HUES6 (cell line): ENCODE data around the gene IGDCC3.
A peak's percentile ranks its signal among the peaks of the same experiment; 100 is the strongest.

Experiments used
- H3K27ac ChIP-seq: 2 replicates; pipeline ENCODE4 v1.7.0; 2013; ENCODE audit warnings: low read depth, mild to moderate bottlenecking, low read length, inconsistent platforms
- H3K27me3 ChIP-seq: 2 replicates; pipeline ENCODE4 v1.6.1; 2013; ENCODE audit warnings: low read length; ENCODE audit not compliant: control insufficient read depth, insufficient read depth
- H3K36me3 ChIP-seq: 2 replicates; pipeline ENCODE4 v1.6.1; 2013; ENCODE audit warnings: low read length; ENCODE audit not compliant: control insufficient read depth, insufficient read depth
- H3K4me1 ChIP-seq: 2 replicates; pipeline ENCODE4 v1.6.1; 2013; ENCODE audit warnings: low read length; ENCODE audit not compliant: control insufficient read depth, insufficient read depth
- H3K4me3 ChIP-seq: 2 replicates; pipeline ENCODE4 v1.5.1; 2013; ENCODE audit warnings: low read depth, low read length
- H3K9ac ChIP-seq: one replicate; pipeline ENCODE4 v1.6.1; 2013; ENCODE audit warnings: mild to moderate bottlenecking, low read length
- H3K9me3 ChIP-seq: 2 replicates; pipeline ENCODE4 v1.6.1; 2013; ENCODE audit warnings: low read depth, low read length; ENCODE audit not compliant: control insufficient read depth, insufficient read depth

Gene IGDCC3

GRCh38 chr15:65386376-65386775 lies 8.6 kb upstream of the IGDCC3 start:
- peaks cover 14% of the 10 kb centered on the region; the same call in 1 of the 2 replicates for H3K36me3 ChIP-seq

GRCh38 chr15:65385870-65386258 lies 8.1 kb upstream of the IGDCC3 start:
- H3K27ac ChIP-seq, result no peak overlapping the region
- no peak overlapping the region for H3K9ac ChIP-seq
- H3K4me1 ChIP-seq, result peaks cover 27% of the 10 kb centered on the region
- no peak overlapping the region for H3K4me3 ChIP-seq
- H3K9me3 ChIP-seq, result no peaks in the 10 kb centered on the region
- peaks cover 12% of the 10 kb centered on the region; the same call in 1 of the 2 replicates for H3K36me3 ChIP-seq
- no peaks in the 10 kb centered on the region; the same call in 1 of the 2 replicates for H3K27me3 ChIP-seq

More at GRCh38 chr15:65386376-65386775, 8.6 kb upstream of the IGDCC3 start:
- Histone ChIP-seq H3K4me3 (no peak overlapping the region), H3K9me3 (no peaks in the 10 kb centered on the region), H3K27ac (no peak overlapping the region), H3K27me3 (no peaks in the 10 kb centered on the region; the same call in 1 of the 2 replicates), H3K9ac (no peak overlapping the region), H3K4me1 (peaks cover 27% of the 10 kb centered on the region)

- H3K27ac ChIP-seq, result no peak overlapping the region
- H3K9ac ChIP-seq, result no peak overlapping the region
- H3K4me3 ChIP-seq, result peak overlapping the region; percentile 45
- H3K9me3 ChIP-seq, result no peaks in the 10 kb centered on the region
- peaks cover 30% of the 10 kb centered on the region for H3K4me1 ChIP-seq
- peaks cover 12% of the 10 kb centered on the region; the same call in 1 of the 2 replicates for H3K36me3 ChIP-seq
- no peaks in the 10 kb centered on the region; the same call in 1 of the 2 replicates for H3K27me3 ChIP-seq
Measured at GRCh38 chr15:65384895-65385869, 7.4 kb upstream of the IGDCC3 start.

- no peak overlapping the region for H3K27ac ChIP-seq
- H3K36me3 ChIP-seq, result peaks cover 12% of the 10 kb centered on the region; the same call in 1 of the 2 replicates
- no peak overlapping the region for H3K9ac ChIP-seq
- peaks cover 4% of the 10 kb centered on the region; the same call in 1 of the 2 replicates for H3K27me3 ChIP-seq
- peaks cover 28% of the 10 kb centered on the region for H3K4me1 ChIP-seq
- no peak overlapping the region for H3K4me3 ChIP-seq
- H3K9me3 ChIP-seq, result no peaks in the 10 kb centered on the region
Measured at GRCh38 chr15:65384505-65384894, 6.7 kb upstream of the IGDCC3 start.

- peaks cover 12% of the 10 kb centered on the region; the same call in 1 of the 2 replicates for H3K36me3 ChIP-seq
- H3K4me1 ChIP-seq, result peaks cover 24% of the 10 kb centered on the region
- no peak overlapping the region for H3K9ac ChIP-seq
- H3K27me3 ChIP-seq, result peaks cover 5% of the 10 kb centered on the region; the same call in 1 of the 2 replicates
- H3K27ac ChIP-seq, result no peak overlapping the region
- H3K9me3 ChIP-seq, result no peaks in the 10 kb centered on the region
- H3K4me3 ChIP-seq, result no peak overlapping the region
Measured at GRCh38 chr15:65383991-65384390, 6.2 kb upstream of the IGDCC3 start.

GRCh38 chr15:65383456-65383855 lies 5.7 kb upstream of the IGDCC3 start:
- H3K27ac ChIP-seq, result no peak overlapping the region
- peaks cover 8% of the 10 kb centered on the region; the same call in 1 of the 2 replicates for H3K36me3 ChIP-seq
- H3K9ac ChIP-seq, result no peak overlapping the region
- H3K4me1 ChIP-seq, result peaks cover 29% of the 10 kb centered on the region
- H3K27me3 ChIP-seq, result peaks cover 5% of the 10 kb centered on the region; the same call in 1 of the 2 replicates
- no peaks in the 10 kb centered on the region for H3K9me3 ChIP-seq
- H3K4me3 ChIP-seq, result no peak overlapping the region

GRCh38 chr15:65382921-65383320 lies 5.1 kb upstream of the IGDCC3 start:
- H3K9ac ChIP-seq, result no peak overlapping the region
- H3K4me3 ChIP-seq, result no peak overlapping the region
- peaks cover 7% of the 10 kb centered on the region; the same call in 1 of the 2 replicates for H3K36me3 ChIP-seq
- peaks cover 32% of the 10 kb centered on the region for H3K4me1 ChIP-seq
- H3K9me3 ChIP-seq, result no peaks in the 10 kb centered on the region
- peaks cover 5% of the 10 kb centered on the region; the same call in 1 of the 2 replicates for H3K27me3 ChIP-seq
- no peak overlapping the region for H3K27ac ChIP-seq

GRCh38 chr15:65382146-65382491 lies 4.3 kb upstream of the IGDCC3 start:
- no peak overlapping the region for H3K4me3 ChIP-seq
- no peaks in the 10 kb centered on the region for H3K9me3 ChIP-seq
- H3K27me3 ChIP-seq, result peaks cover 5% of the 10 kb centered on the region; the same call in 1 of the 2 replicates
- no peak overlapping the region for H3K9ac ChIP-seq
- peaks cover 7% of the 10 kb centered on the region; the same call in 1 of the 2 replicates for H3K36me3 ChIP-seq
- no peak overlapping the region for H3K27ac ChIP-seq
- peaks cover 32% of the 10 kb centered on the region for H3K4me1 ChIP-seq

- H3K27ac ChIP-seq, result no peak overlapping the region
- H3K9ac ChIP-seq, result no peak overlapping the region
- no peak overlapping the region for H3K4me3 ChIP-seq
- peaks cover 4% of the 10 kb centered on the region; the same call in 1 of the 2 replicates for H3K36me3 ChIP-seq
- peaks cover 7% of the 10 kb centered on the region; the same call in 1 of the 2 replicates for H3K27me3 ChIP-seq
- peaks cover 32% of the 10 kb centered on the region for H3K4me1 ChIP-seq
- no peaks in the 10 kb centered on the region for H3K9me3 ChIP-seq
Measured at GRCh38 chr15:65381445-65382145, 3.8 kb upstream of the IGDCC3 start.

- H3K9ac ChIP-seq, result no peak overlapping the region
- H3K4me1 ChIP-seq, result peaks cover 38% of the 10 kb centered on the region
- H3K27ac ChIP-seq, result no peak overlapping the region
- H3K4me3 ChIP-seq, result no peak overlapping the region
- no peaks in the 10 kb centered on the region for H3K9me3 ChIP-seq
- peaks cover 17% of the 10 kb centered on the region; the same call in 1 of the 2 replicates for H3K27me3 ChIP-seq
- H3K36me3 ChIP-seq, result peaks cover 4% of the 10 kb centered on the region; the same call in 1 of the 2 replicates
Measured at GRCh38 chr15:65379986-65380385, 2.2 kb upstream of the IGDCC3 start.
